ENCODE results near the gene JPH2. TPM values are rescaled to one million over a fixed set of nuclear protein-coding genes. Genes with fewer than 3 reads are reported as not detected.

Gene JPH2
- total RNA-seq, 1 experiment from 2014 or later, result 14.7 TPM

DNA sequence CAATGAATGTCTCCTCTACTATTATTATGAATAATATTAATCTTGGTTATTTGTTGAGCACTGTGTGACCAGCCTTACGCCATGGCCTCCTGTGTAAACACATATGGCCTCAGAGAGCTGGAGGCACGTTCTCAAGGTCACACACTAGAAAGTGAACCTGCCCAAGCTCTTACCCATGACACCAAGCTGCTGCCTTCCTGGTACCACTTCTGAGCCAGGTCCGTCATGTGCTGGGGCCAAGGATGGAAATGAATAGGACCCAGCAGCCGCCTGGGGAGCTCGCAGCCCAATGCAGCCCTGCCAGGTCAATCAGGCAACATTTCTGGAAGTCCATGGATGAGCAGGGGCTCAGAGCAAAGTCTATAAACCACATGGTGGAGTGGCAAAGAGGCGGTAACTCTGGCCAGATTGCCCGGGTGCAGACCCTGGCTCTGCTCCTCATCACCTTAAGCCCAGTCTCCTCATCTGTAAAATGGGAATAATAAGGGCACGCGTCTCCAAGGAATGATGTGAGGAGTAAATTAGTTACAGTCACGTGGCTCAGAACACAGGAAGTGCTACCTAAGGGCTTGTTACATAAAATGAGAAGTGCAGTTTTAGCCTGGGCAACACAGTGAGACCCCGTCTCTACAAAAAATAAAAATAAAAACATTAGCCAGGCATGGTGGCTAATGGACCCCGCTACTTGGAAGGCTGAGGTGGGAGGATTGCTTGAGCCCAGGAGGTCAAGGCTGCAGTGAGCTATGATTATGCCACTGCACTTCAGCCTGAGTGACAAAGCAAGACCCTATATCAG is 61.5 kb downstream of the JPH2 start:
- BruUV-seq (replicated peaks), result no TSS peak
- no peak overlapping the region for H3K4me3 Mint-ChIP-seq (ENCODE audit: unreplicated experiment)
- intact Hi-C loops (cut with micrococcal nuclease), result no loop called here
- no peak for DNase-seq (ENCODE audit: unreplicated experiment)
- H3K27me3 Mint-ChIP-seq (ENCODE audit: insufficient read depth, unreplicated experiment), result no peaks in the 10 kb centered on the region
- no peaks in the 10 kb centered on the region for H3K36me3 Mint-ChIP-seq (ENCODE audit: insufficient read depth, unreplicated experiment)
- TF ChIP-seq, protein P1, sequence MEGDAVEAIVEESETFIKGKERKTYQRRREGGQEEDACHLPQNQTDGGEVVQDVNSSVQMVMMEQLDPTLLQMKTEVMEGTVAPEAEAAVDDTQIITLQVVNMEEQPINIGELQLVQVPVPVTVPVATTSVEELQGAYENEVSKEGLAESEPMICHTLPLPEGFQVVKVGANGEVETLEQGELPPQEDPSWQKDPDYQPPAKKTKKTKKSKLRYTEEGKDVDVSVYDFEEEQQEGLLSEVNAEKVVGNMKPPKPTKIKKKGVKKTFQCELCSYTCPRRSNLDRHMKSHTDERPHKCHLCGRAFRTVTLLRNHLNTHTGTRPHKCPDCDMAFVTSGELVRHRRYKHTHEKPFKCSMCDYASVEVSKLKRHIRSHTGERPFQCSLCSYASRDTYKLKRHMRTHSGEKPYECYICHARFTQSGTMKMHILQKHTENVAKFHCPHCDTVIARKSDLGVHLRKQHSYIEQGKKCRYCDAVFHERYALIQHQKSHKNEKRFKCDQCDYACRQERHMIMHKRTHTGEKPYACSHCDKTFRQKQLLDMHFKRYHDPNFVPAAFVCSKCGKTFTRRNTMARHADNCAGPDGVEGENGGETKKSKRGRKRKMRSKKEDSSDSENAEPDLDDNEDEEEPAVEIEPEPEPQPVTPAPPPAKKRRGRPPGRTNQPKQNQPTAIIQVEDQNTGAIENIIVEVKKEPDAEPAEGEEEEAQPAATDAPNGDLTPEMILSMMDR (IDR thresholded peaks at IDR 0.05; ENCODE audit: unreplicated experiment), result no peak
- POLR2A ChIA-PET, result interaction anchor here (0.6 kb wide), 1 partner anchor 33 kb away, joined by 4 read pairs; no protein-coding TSS in a partner anchor
- no peak overlapping the region for H3K27ac Mint-ChIP-seq (ENCODE audit: low read depth, unreplicated experiment)
- H3K9me3 Mint-ChIP-seq (ENCODE audit: unreplicated experiment), result no peaks in the 10 kb centered on the region
- CTCF ChIA-PET, result interaction anchor here (0.6 to 4.0 kb wide), 7 partner anchors 9 to 559 kb away, joined by 3 to 27 read pairs (median 3); no protein-coding TSS in a partner anchor
- H3K4me1 Mint-ChIP-seq (ENCODE audit: insufficient read depth, unreplicated experiment), result no peaks in the 10 kb centered on the region

DNA sequence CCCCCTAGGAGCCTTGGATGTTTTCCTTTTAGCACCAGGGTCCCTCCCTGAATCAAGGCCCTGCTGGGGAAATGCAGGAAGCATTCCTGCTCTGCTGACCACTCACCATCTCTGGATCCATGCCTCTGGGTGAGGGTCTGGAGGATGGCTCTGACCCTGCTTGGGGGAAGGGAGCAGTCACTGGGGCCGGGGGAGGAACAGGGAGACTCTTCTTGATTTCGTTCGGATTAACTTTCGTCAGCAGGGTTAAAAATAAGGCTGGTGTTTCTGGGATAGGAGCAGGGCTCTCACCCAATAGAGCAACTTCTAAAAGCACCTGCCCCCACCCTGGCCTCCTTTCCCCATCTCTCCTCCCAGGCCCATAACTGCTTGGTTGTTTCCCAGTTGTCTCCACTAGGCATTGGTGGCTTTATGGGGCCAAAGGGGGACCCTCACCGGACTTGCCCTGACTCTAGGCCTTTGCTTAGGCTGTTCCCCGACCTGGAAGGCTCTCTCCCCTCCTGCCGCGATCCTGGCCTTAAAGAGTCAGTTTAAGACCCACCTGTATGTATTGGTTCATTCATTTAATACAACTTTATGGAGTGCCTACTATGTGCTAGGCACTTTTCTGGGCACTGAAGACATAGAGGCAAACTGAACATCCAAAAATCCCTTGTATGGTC is 63.0 kb downstream of the JPH2 start:
- Mint-ChIP-seq H3K4me1 (ENCODE audit: insufficient read depth, unreplicated experiment) (no peaks in the 10 kb centered on the region), H3K4me3 (ENCODE audit: unreplicated experiment) (no peak overlapping the region), H3K9me3 (ENCODE audit: unreplicated experiment) (no peaks in the 10 kb centered on the region), H3K27ac (ENCODE audit: low read depth, unreplicated experiment) (no peak overlapping the region), H3K27me3 (ENCODE audit: insufficient read depth, unreplicated experiment) (no peaks in the 10 kb centered on the region), H3K36me3 (ENCODE audit: insufficient read depth, unreplicated experiment) (no peaks in the 10 kb centered on the region)
- TF ChIP-seq, protein P1 (IDR thresholded peaks at IDR 0.05; ENCODE audit: unreplicated experiment), result no peak
- ChIA-PET POLR2A (interaction anchor here (0.8 to 1.2 kb wide), 2 partner anchors 63 to 66 kb away, joined by 3 to 4 read pairs; no protein-coding TSS in a partner anchor), CTCF (interaction anchor here (0.6 to 4.0 kb wide), 2 partner anchors 66 to 188 kb away, joined by 3 to 27 read pairs; no protein-coding TSS in a partner anchor)
- no peak for DNase-seq (ENCODE audit: unreplicated experiment)
- intact Hi-C loops (cut with micrococcal nuclease), result no loop called here
- BruUV-seq (replicated peaks), result no TSS peak

DNA sequence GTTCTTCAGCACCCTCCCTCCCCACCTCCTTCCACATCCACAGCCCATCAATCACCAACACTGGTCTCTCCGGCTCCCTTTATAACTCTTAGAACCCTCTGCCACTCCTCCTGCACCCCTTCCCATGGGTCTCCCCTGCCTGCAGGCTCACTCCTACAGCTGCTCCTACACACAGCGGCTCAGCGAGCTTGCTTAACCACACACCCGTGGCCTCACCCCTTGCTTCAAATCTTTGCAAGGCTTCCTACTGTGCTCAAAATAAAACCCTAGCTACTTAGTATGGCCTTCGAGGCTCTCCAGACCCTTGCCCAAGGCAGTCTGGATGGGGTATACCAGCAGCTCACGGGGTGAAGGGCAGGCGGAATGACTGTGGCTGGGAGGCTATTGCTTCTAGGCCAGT is 63.7 kb downstream of the JPH2 start:
- no peaks in the 10 kb centered on the region for H3K4me1 Mint-ChIP-seq (ENCODE audit: insufficient read depth, unreplicated experiment)
- H3K27me3 Mint-ChIP-seq (ENCODE audit: insufficient read depth, unreplicated experiment), result no peaks in the 10 kb centered on the region
- DNase-seq (ENCODE audit: unreplicated experiment), result no peak
- peaks cover 6% of the 10 kb centered on the region for H3K36me3 Mint-ChIP-seq (ENCODE audit: insufficient read depth, unreplicated experiment)
- H3K27ac Mint-ChIP-seq (ENCODE audit: low read depth, unreplicated experiment), result no peak overlapping the region
- no peak overlapping the region for H3K4me3 Mint-ChIP-seq (ENCODE audit: unreplicated experiment)
- ChIA-PET CTCF (interaction anchor here (0.6 to 4.0 kb wide), 3 partner anchors 8 to 188 kb away, joined by 3 to 27 read pairs (median 3); no protein-coding TSS in a partner anchor), POLR2A (interaction anchor here (0.6 to 1.2 kb wide), 3 partner anchors 24 to 67 kb away, joined by 3 to 4 read pairs (median 3); no protein-coding TSS in a partner anchor)
- intact Hi-C loops (cut with micrococcal nuclease), result no loop called here
- H3K9me3 Mint-ChIP-seq (ENCODE audit: unreplicated experiment), result no peaks in the 10 kb centered on the region
- TF ChIP-seq, protein P1 (IDR thresholded peaks at IDR 0.05; ENCODE audit: unreplicated experiment), result no peak
- no TSS peak for BruUV-seq (replicated peaks)
